WERI-Rb-1 (cell line): ENCODE data around the gene EVA1B.

Experiments
- DNase-seq: peaks from one replicate; pipeline ENCODE4 v3.0.0-alpha.2; 2020
- H3K27ac ChIP-seq: fragments of 250-450 bp; sonication (Bioruptor Pico); 2 replicates; pipeline ENCODE4 v1.5.1; 2020; ENCODE audit warnings: mild to moderate bottlenecking, moderate library complexity
- H3K27me3 ChIP-seq: fragments of 250-450 bp; sonication (Bioruptor Pico); 2 replicates; pipeline ENCODE4 v1.5.1; 2021; ENCODE audit warnings: mild to moderate bottlenecking, low read depth, moderate library complexity; ENCODE audit not compliant: insufficient read depth, severe bottlenecking
- H3K36me3 ChIP-seq: fragments of 250-450 bp; sonication (Bioruptor Pico); 2 replicates; pipeline ENCODE4 v1.5.1; 2020; ENCODE audit warnings: mild to moderate bottlenecking, moderate library complexity
- H3K4me3 ChIP-seq: 2 replicates; pipeline ENCODE4 v1.5.1; 2011; ENCODE audit warnings: low read depth, mild to moderate bottlenecking, control low read depth, low read length
- H3K9me3 ChIP-seq: fragments of 250-450 bp; sonication (Bioruptor Pico); 2 replicates; pipeline ENCODE4 v1.5.1; 2021; ENCODE audit warnings: mild to moderate bottlenecking, moderate library complexity; ENCODE audit not compliant: severe bottlenecking
- TF ChIP-seq, protein P1 (sequence below): IDR thresholded peaks from 2 replicates; pipeline ENCODE4 v1.5.1; 2011; ENCODE audit warnings: low read depth, mild to moderate bottlenecking, control low read depth, inconsistent platforms, low read length

Gene EVA1B

GRCh38 chr1:36366091-36366661 is 42.7 kb upstream of the EVA1B start:
- H3K27ac ChIP-seq, result peak overlapping the region; percentile 61
- H3K4me3 ChIP-seq, result no peak overlapping the region
- peaks cover 29% of the 10 kb centered on the region for H3K36me3 ChIP-seq
- no peaks in the 10 kb centered on the region for H3K9me3 ChIP-seq
- no peaks in the 10 kb centered on the region for H3K27me3 ChIP-seq
- TF ChIP-seq, protein P1, sequence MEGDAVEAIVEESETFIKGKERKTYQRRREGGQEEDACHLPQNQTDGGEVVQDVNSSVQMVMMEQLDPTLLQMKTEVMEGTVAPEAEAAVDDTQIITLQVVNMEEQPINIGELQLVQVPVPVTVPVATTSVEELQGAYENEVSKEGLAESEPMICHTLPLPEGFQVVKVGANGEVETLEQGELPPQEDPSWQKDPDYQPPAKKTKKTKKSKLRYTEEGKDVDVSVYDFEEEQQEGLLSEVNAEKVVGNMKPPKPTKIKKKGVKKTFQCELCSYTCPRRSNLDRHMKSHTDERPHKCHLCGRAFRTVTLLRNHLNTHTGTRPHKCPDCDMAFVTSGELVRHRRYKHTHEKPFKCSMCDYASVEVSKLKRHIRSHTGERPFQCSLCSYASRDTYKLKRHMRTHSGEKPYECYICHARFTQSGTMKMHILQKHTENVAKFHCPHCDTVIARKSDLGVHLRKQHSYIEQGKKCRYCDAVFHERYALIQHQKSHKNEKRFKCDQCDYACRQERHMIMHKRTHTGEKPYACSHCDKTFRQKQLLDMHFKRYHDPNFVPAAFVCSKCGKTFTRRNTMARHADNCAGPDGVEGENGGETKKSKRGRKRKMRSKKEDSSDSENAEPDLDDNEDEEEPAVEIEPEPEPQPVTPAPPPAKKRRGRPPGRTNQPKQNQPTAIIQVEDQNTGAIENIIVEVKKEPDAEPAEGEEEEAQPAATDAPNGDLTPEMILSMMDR, result 0 out of 2 replicates have a peak, but pooled peaks have one; percentile 15
- peak; percentile 77 for DNase-seq

- H3K27ac ChIP-seq, result peak overlapping the region; percentile 61
These were observed 41.9 kb upstream of the EVA1B start for GRCh38 chr1:36365381-36365780.

GRCh38 chr1:36359911-36360550 is 36.6 kb upstream of the EVA1B start:
- H3K36me3 ChIP-seq, result peaks cover 32% of the 10 kb centered on the region
- H3K27me3 ChIP-seq, result no peaks in the 10 kb centered on the region
- no peak overlapping the region for H3K27ac ChIP-seq
- no peak for DNase-seq
- H3K9me3 ChIP-seq, result no peaks in the 10 kb centered on the region
- TF ChIP-seq, protein P1, result no peak
- H3K4me3 ChIP-seq, result no peak overlapping the region

More at GRCh38 chr1:36365381-36365780, 41.9 kb upstream of the EVA1B start:
- TF ChIP-seq, protein P1, result no peak
- Histone ChIP-seq H3K27me3 (no peaks in the 10 kb centered on the region), H3K9me3 (no peaks in the 10 kb centered on the region), H3K4me3 (no peak overlapping the region), H3K36me3 (peaks cover 29% of the 10 kb centered on the region)
- no peak for DNase-seq

DNA sequence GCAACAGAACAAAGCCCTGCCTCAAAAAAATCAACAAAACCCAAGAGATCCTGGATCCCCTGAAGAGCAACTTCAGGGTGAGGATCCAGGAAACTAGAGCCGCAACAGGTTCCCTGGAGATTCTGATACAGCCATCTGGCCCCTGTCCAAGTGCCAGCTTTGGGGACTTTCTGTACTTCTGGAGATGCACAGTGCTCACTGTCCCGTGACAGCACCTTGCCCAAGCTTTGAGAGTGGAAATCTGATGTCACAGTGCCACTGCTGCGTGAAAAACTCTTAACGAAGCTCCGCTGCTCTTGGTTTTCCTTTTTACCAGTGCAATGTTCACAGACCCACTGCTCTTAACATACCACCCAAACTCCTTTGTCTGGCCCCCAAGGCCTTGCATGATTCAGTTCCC is 35.9 kb upstream of the EVA1B start:
- no peak for DNase-seq
- Histone ChIP-seq H3K36me3 (peaks cover 36% of the 10 kb centered on the region), H3K9me3 (no peaks in the 10 kb centered on the region), H3K27me3 (no peaks in the 10 kb centered on the region), H3K27ac (no peak overlapping the region), H3K4me3 (no peak overlapping the region)
- TF ChIP-seq, protein P1, result no peak

GRCh38 chr1:36358514-36359084 is 35.2 kb upstream of the EVA1B start:
- Histone ChIP-seq H3K27ac (no peak overlapping the region), H3K27me3 (no peaks in the 10 kb centered on the region), H3K4me3 (no peak overlapping the region), H3K9me3 (no peaks in the 10 kb centered on the region), H3K36me3 (peaks cover 42% of the 10 kb centered on the region)
- no peak for DNase-seq
- TF ChIP-seq, protein P1, result no peak
